HL-60 (cell line): Measurements from ENCODE around the gene MYO16.

ENCODE experiments used
- DNase-seq, 2 experiments: peaks; one replicate each; pipeline ENCODE4 v3.0.0-alpha.2; 2010 to 2020; ENCODE audit warnings: low read depth in 1 of 2, low spot score in 1 of 2
- H3K27ac ChIP-seq: fragments of 250-450 bp; sonication (Bioruptor Pico); replicated peaks from 2 replicates; pipeline ENCODE4 v1.5.1; 2020; ENCODE audit warnings: mild to moderate bottlenecking, moderate library complexity
- H3K27me3 ChIP-seq: fragments of 250-450 bp; sonication (Bioruptor Pico); 2 replicates; pipeline ENCODE4 v1.5.1; 2021; ENCODE audit warnings: mild to moderate bottlenecking, moderate library complexity; ENCODE audit not compliant: insufficient read depth, poor library complexity, severe bottlenecking
- H3K4me3 ChIP-seq: replicated peaks from 2 replicates; pipeline ENCODE4 v1.5.1; 2011; ENCODE audit warnings: mild to moderate bottlenecking, control low read depth, low read length; ENCODE audit not compliant: insufficient read depth
- GABPA ChIP-seq: IDR thresholded peaks from 2 replicates; pipeline ENCODE4 v1.6.1; 2012; ENCODE audit warnings: low read depth
- POLR2AphosphoS5 ChIP-seq: IDR thresholded peaks from 2 replicates; pipeline ENCODE4 v1.6.1; 2012; ENCODE audit warnings: low read depth
- SPI1 ChIP-seq: IDR thresholded peaks from 2 replicates; pipeline ENCODE4 v1.6.1; 2012; ENCODE audit warnings: low read depth, mild to moderate bottlenecking, borderline replicate concordance
- TF ChIP-seq, protein P1 (sequence below): IDR thresholded peaks from one replicate; pipeline ENCODE4 v1.5.1; 2011; ENCODE audit warnings: low read length, control low read depth, inconsistent platforms; ENCODE audit not compliant: insufficient read depth
- TF ChIP-seq, protein P2 (sequence below): IDR thresholded peaks from 2 replicates; pipeline ENCODE4 v1.6.1; 2012; ENCODE audit warnings: low read depth; ENCODE audit not compliant: insufficient replicate concordance

Gene MYO16

DNA sequence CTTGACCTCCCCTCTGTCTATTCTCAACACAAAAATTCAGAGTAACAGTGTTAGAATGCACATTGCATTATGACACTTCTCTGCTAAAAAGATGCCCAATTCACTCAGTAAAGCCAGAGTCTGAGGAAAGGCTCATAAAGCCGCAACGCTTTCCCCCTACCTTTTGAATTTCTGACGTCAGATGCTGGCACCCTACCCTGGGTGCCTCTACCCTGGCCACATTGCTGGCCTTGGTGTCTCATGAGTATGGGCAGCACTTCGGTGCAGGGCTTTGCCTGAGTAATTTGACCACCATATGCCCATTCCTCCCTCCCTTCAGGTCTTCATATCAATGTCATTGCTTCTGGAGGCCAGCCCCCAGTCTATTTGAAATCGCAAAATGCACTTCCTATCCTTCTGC, 229.3 kb downstream of the MYO16 start:
- H3K27ac ChIP-seq, result no peak overlapping the region
- H3K4me3 ChIP-seq, result no peak overlapping the region
- no peak for DNase-seq
- TF ChIP-seq, protein P1, sequence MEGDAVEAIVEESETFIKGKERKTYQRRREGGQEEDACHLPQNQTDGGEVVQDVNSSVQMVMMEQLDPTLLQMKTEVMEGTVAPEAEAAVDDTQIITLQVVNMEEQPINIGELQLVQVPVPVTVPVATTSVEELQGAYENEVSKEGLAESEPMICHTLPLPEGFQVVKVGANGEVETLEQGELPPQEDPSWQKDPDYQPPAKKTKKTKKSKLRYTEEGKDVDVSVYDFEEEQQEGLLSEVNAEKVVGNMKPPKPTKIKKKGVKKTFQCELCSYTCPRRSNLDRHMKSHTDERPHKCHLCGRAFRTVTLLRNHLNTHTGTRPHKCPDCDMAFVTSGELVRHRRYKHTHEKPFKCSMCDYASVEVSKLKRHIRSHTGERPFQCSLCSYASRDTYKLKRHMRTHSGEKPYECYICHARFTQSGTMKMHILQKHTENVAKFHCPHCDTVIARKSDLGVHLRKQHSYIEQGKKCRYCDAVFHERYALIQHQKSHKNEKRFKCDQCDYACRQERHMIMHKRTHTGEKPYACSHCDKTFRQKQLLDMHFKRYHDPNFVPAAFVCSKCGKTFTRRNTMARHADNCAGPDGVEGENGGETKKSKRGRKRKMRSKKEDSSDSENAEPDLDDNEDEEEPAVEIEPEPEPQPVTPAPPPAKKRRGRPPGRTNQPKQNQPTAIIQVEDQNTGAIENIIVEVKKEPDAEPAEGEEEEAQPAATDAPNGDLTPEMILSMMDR, result no peak
- no peak for TF ChIP-seq GABPA
- no peak for TF ChIP-seq SPI1
- TF ChIP-seq POLR2AphosphoS5, result no peak
- TF ChIP-seq, protein P2, sequence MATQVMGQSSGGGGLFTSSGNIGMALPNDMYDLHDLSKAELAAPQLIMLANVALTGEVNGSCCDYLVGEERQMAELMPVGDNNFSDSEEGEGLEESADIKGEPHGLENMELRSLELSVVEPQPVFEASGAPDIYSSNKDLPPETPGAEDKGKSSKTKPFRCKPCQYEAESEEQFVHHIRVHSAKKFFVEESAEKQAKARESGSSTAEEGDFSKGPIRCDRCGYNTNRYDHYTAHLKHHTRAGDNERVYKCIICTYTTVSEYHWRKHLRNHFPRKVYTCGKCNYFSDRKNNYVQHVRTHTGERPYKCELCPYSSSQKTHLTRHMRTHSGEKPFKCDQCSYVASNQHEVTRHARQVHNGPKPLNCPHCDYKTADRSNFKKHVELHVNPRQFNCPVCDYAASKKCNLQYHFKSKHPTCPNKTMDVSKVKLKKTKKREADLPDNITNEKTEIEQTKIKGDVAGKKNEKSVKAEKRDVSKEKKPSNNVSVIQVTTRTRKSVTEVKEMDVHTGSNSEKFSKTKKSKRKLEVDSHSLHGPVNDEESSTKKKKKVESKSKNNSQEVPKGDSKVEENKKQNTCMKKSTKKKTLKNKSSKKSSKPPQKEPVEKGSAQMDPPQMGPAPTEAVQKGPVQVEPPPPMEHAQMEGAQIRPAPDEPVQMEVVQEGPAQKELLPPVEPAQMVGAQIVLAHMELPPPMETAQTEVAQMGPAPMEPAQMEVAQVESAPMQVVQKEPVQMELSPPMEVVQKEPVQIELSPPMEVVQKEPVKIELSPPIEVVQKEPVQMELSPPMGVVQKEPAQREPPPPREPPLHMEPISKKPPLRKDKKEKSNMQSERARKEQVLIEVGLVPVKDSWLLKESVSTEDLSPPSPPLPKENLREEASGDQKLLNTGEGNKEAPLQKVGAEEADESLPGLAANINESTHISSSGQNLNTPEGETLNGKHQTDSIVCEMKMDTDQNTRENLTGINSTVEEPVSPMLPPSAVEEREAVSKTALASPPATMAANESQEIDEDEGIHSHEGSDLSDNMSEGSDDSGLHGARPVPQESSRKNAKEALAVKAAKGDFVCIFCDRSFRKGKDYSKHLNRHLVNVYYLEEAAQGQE, result no peak
- no peaks in the 10 kb centered on the region for H3K27me3 ChIP-seq

DNA sequence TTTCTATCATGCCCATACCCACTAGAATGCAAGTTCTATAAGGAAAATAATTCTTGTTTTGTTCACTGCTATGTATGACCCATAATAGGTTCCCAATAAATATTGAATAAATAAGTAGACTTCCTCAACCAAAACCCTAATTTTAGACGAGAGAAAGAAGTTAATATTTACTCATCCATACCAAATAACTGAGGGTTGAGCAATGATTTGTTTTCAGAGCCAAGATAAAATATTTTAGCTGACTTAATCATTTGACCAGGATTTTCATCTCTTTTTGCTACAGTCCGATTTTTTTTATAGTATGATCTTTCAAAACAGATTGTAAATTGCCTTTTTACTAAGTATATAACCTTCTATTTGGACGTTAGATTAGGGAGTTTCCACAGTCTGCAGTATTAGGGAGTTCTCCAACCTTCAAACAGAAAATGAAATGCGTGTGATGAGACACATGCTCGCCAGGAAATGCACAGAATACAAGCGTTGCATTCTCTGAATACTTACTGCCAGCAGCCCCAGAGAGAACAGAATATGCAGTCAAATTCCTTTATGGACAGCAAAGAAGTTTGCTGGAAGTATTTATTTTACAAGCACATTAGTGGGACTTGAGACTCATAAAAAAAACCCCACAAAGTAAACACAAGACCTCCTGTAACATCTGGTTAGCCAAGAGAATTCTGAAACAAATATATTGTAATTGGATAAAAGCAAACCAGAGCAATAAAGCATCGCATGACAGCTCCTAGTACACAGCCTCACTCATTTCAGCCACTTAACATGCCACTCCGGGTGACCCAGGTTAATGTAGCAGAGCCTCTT, 230.0 kb downstream of the MYO16 start:
- H3K27ac ChIP-seq, result no peak overlapping the region
- TF ChIP-seq, protein P1, result no peak
- TF ChIP-seq SPI1 (no peak), POLR2AphosphoS5 (no peak), GABPA (no peak)
- TF ChIP-seq, protein P2, result no peak
- no peaks in the 10 kb centered on the region for H3K27me3 ChIP-seq
- no peak overlapping the region for H3K4me3 ChIP-seq
- no peak for DNase-seq

DNA sequence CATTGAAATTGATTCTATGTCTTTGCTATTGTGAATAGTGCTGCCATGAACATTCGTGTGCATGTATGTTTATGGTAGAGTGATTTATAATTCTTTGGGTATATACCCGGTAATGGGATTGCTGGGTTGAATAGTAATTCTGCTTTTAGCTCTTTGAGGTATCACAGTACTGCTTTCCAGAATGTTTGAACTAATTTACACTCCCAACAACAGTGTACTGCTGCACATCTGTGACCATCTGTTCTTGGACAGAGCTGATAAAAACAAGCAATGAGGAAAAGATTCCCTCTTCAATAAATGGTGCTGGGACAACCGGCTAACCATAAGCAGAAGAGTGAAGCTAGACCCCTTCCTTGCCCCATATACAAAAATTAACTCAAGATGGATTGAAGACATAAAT, 231.0 kb downstream of the MYO16 start:
- TF ChIP-seq, protein P1, result no peak
- TF ChIP-seq, protein P2, result no peak
- TF ChIP-seq GABPA (no peak), SPI1 (no peak), POLR2AphosphoS5 (no peak)
- Histone ChIP-seq H3K27ac (no peak overlapping the region), H3K4me3 (no peak overlapping the region), H3K27me3 (no peaks in the 10 kb centered on the region)
- DNase-seq, result no peak
